ENCODE measurements around the gene KCTD6.

The KCTD6 gene

GRCh38 chr3:58491506-58492402 is at the start of gene KCTD6:
KCTD6 (plus strand) TSS chr3:58492096; CDS start chr3:58498756, 6,660 bp downstream.
- peak in 55 of 56 donors; percentile 26 to 91 (median 78) for DNase-seq

GRCh38 chr3:58452176-58452575 is 39.7 kb upstream of the KCTD6 start:
- DNase-seq: no peak

- no peak for DNase-seq
Observed at GRCh38 chr3:58459160-58459559, 32.7 kb upstream of the KCTD6 start.

- no peak for DNase-seq
Observed at GRCh38 chr3:58462829-58463180, 29.1 kb upstream of the KCTD6 start.

GRCh38 chr3:58463181-58463941 is 28.5 kb upstream of the KCTD6 start:
- peak in 46 of 56 donors; percentile 7 to 74 (median 40) for DNase-seq

- no peak for DNase-seq
Observed at GRCh38 chr3:58463942-58464271, 28.0 kb upstream of the KCTD6 start.

- no peak for DNase-seq
Observed at GRCh38 chr3:58464866-58465265, 27.0 kb upstream of the KCTD6 start.

GRCh38 chr3:58466899-58467563 is 24.9 kb upstream of the KCTD6 start:
- no peak for DNase-seq

GRCh38 chr3:58469096-58469495 is 22.8 kb upstream of the KCTD6 start:
- DNase-seq: no peak

- no peak for DNase-seq
Observed at GRCh38 chr3:58470363-58471024, 21.4 kb upstream of the KCTD6 start.

GRCh38 chr3:58471025-58471887 is 20.6 kb upstream of the KCTD6 start:
- DNase-seq: no peak

- no peak for DNase-seq
Observed at GRCh38 chr3:58473275-58473674, 18.6 kb upstream of the KCTD6 start.

- peak in 2 of 56 donors; percentile 5 to 24 for DNase-seq
Observed at GRCh38 chr3:58474348-58474911, 17.5 kb upstream of the KCTD6 start.

GRCh38 chr3:58474967-58475578 is 16.8 kb upstream of the KCTD6 start:
- DNase-seq: no peak

- DNase-seq: no peak
Observed at GRCh38 chr3:58478781-58479180, 13.1 kb upstream of the KCTD6 start.

- DNase-seq: no peak
Observed at GRCh38 chr3:58480309-58480708, 11.6 kb upstream of the KCTD6 start.

- no peak for DNase-seq
Observed at GRCh38 chr3:58482917-58483636, 8.8 kb upstream of the KCTD6 start.

GRCh38 chr3:58484045-58484721 is 7.7 kb upstream of the KCTD6 start:
- DNase-seq: no peak

Measured in amygdala (tissue), 56 donors.